WTC11 (cell line): ENCODE measurements around the gene PLP2.
"Not testable (repeated sequence)": the region's sequence is repeated elsewhere in the genome, so short reads cannot be mapped to it uniquely, and the experiment has no call there.

ENCODE experiments used
- ATF1 ChIP-seq: sonication (generic); formaldehyde crosslinking; IDR thresholded peaks from 2 replicates; pipeline ENCODE4 v1.8.1; 2023; ENCODE audit warnings: mild to moderate bottlenecking, moderate library complexity, missing genetic modification reagents
- HMGXB4 ChIP-seq: sonication (generic); formaldehyde crosslinking; IDR thresholded peaks from 2 replicates; pipeline ENCODE4 v1.8.1; 2023; ENCODE audit warnings: mild to moderate bottlenecking, moderate library complexity, missing genetic modification reagents
- RELA ChIP-seq: sonication (generic); formaldehyde crosslinking; IDR thresholded peaks from 2 replicates; pipeline ENCODE4 v1.8.1; 2022; ENCODE audit warnings: missing genetic modification reagents, mild to moderate bottlenecking, borderline replicate concordance
- SMAD3 ChIP-seq: sonication (generic); formaldehyde crosslinking; IDR thresholded peaks from 2 replicates; pipeline ENCODE4 v1.8.0; 2022; ENCODE audit warnings: missing genetic modification reagents, mild to moderate bottlenecking, borderline replicate concordance
- USF2 ChIP-seq: sonication (generic); formaldehyde crosslinking; IDR thresholded peaks from 2 replicates; pipeline ENCODE4 v1.8.1; 2023; ENCODE audit warnings: mild to moderate bottlenecking, missing genetic modification reagents, moderate library complexity
- ZNF232 ChIP-seq: sonication (generic); formaldehyde crosslinking; IDR thresholded peaks from 2 replicates; pipeline ENCODE4 v1.8.0; 2022; ENCODE audit warnings: mild to moderate bottlenecking, missing genetic modification reagents
- TF ChIP-seq, protein P1 (sequence below): fragments of 200-600 bp; IDR thresholded peaks from 2 replicates; pipeline ENCODE4 v1.8.0; 2022; ENCODE audit warnings: antibody characterized with exemption
- TF ChIP-seq, protein P2 (sequence below): sonication (generic); formaldehyde crosslinking; conservative IDR thresholded peaks from 2 replicates; pipeline ENCODE4 v1.8.1; 2022; ENCODE audit warnings: mild to moderate bottlenecking, missing genetic modification reagents
- TF ChIP-seq, protein P3 (sequence below): sonication (generic); formaldehyde crosslinking; IDR thresholded peaks from 2 replicates; pipeline ENCODE4 v1.8.1; 2023; ENCODE audit warnings: mild to moderate bottlenecking, missing genetic modification reagents
- TF ChIP-seq, protein P4 (sequence below): sonication (generic); formaldehyde crosslinking; IDR thresholded peaks from 2 replicates; pipeline ENCODE4 v1.8.0; 2023; ENCODE audit warnings: missing genetic modification reagents

- TF ChIP-seq, protein P1, sequence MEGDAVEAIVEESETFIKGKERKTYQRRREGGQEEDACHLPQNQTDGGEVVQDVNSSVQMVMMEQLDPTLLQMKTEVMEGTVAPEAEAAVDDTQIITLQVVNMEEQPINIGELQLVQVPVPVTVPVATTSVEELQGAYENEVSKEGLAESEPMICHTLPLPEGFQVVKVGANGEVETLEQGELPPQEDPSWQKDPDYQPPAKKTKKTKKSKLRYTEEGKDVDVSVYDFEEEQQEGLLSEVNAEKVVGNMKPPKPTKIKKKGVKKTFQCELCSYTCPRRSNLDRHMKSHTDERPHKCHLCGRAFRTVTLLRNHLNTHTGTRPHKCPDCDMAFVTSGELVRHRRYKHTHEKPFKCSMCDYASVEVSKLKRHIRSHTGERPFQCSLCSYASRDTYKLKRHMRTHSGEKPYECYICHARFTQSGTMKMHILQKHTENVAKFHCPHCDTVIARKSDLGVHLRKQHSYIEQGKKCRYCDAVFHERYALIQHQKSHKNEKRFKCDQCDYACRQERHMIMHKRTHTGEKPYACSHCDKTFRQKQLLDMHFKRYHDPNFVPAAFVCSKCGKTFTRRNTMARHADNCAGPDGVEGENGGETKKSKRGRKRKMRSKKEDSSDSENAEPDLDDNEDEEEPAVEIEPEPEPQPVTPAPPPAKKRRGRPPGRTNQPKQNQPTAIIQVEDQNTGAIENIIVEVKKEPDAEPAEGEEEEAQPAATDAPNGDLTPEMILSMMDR = not testable (repeated sequence)
- not testable (repeated sequence) for TF ChIP-seq ZNF232 (CRISPR knock-in tag); SMAD3 (CRISPR knock-in tag); ATF1; RELA (CRISPR knock-in tag); HMGXB4 (CRISPR knock-in tag); USF2 (CRISPR knock-in tag)
- TF ChIP-seq, protein P2, sequence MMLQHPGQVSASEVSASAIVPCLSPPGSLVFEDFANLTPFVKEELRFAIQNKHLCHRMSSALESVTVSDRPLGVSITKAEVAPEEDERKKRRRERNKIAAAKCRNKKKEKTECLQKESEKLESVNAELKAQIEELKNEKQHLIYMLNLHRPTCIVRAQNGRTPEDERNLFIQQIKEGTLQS (CRISPR knock-in tag) = not testable (repeated sequence)
- TF ChIP-seq, protein P3, sequence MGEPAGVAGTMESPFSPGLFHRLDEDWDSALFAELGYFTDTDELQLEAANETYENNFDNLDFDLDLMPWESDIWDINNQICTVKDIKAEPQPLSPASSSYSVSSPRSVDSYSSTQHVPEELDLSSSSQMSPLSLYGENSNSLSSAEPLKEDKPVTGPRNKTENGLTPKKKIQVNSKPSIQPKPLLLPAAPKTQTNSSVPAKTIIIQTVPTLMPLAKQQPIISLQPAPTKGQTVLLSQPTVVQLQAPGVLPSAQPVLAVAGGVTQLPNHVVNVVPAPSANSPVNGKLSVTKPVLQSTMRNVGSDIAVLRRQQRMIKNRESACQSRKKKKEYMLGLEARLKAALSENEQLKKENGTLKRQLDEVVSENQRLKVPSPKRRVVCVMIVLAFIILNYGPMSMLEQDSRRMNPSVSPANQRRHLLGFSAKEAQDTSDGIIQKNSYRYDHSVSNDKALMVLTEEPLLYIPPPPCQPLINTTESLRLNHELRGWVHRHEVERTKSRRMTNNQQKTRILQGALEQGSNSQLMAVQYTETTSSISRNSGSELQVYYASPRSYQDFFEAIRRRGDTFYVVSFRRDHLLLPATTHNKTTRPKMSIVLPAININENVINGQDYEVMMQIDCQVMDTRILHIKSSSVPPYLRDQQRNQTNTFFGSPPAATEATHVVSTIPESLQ (CRISPR knock-in tag) = not testable (repeated sequence)
- TF ChIP-seq, protein P4, sequence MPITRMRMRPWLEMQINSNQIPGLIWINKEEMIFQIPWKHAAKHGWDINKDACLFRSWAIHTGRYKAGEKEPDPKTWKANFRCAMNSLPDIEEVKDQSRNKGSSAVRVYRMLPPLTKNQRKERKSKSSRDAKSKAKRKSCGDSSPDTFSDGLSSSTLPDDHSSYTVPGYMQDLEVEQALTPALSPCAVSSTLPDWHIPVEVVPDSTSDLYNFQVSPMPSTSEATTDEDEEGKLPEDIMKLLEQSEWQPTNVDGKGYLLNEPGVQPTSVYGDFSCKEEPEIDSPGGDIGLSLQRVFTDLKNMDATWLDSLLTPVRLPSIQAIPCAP (CRISPR knock-in tag) = not testable (repeated sequence)
These were observed 23.2 kb upstream of the PLP2 start for GRCh38 chrX:49148390-49149100.
